WERI-Rb-1 (cell line): Measurements from ENCODE around the gene ACP5.
"Not testable (repeated sequence)": the region's sequence is repeated elsewhere in the genome, so short reads cannot be mapped to it uniquely, and the experiment has no call there.

Experiments
- DNase-seq: peaks from one replicate; pipeline ENCODE4 v3.0.0-alpha.2; 2020
- H3K27ac ChIP-seq: fragments of 250-450 bp; sonication (Bioruptor Pico); 2 replicates; pipeline ENCODE4 v1.5.1; 2020; ENCODE audit warnings: mild to moderate bottlenecking, moderate library complexity
- H3K27me3 ChIP-seq: fragments of 250-450 bp; sonication (Bioruptor Pico); 2 replicates; pipeline ENCODE4 v1.5.1; 2021; ENCODE audit warnings: mild to moderate bottlenecking, low read depth, moderate library complexity; ENCODE audit not compliant: insufficient read depth, severe bottlenecking
- H3K36me3 ChIP-seq: fragments of 250-450 bp; sonication (Bioruptor Pico); 2 replicates; pipeline ENCODE4 v1.5.1; 2020; ENCODE audit warnings: mild to moderate bottlenecking, moderate library complexity
- H3K4me3 ChIP-seq: 2 replicates; pipeline ENCODE4 v1.5.1; 2011; ENCODE audit warnings: low read depth, mild to moderate bottlenecking, control low read depth, low read length
- H3K9me3 ChIP-seq: fragments of 250-450 bp; sonication (Bioruptor Pico); 2 replicates; pipeline ENCODE4 v1.5.1; 2021; ENCODE audit warnings: mild to moderate bottlenecking, moderate library complexity; ENCODE audit not compliant: severe bottlenecking
- CTCF ChIP-seq: IDR thresholded peaks from 2 replicates; pipeline ENCODE4 v1.5.1; 2011; ENCODE audit warnings: low read depth, mild to moderate bottlenecking, control low read depth, inconsistent platforms, low read length

Gene ACP5

GRCh38 chr19:11574689-11575088 is 2.8 kb downstream of the ACP5 start:
- no peaks in the 10 kb centered on the region for H3K27me3 ChIP-seq
- no peak overlapping the region for H3K4me3 ChIP-seq
- H3K36me3 ChIP-seq, result no peaks in the 10 kb centered on the region
- DNase-seq, result no peak
- no peaks in the 10 kb centered on the region for H3K9me3 ChIP-seq
- no peak overlapping the region for H3K27ac ChIP-seq
- no peak for TF ChIP-seq CTCF

- not testable (repeated sequence) for DNase-seq, H3K4me3 ChIP-seq, H3K36me3 ChIP-seq, H3K9me3 ChIP-seq, H3K27me3 ChIP-seq, H3K27ac ChIP-seq
Observed at GRCh38 chr19:11573763-11574162, 3.7 kb downstream of the ACP5 start.

GRCh38 chr19:11573354-11573753 is 4.1 kb downstream of the ACP5 start:
- not testable (repeated sequence) for H3K27me3 ChIP-seq, H3K36me3 ChIP-seq, H3K27ac ChIP-seq, H3K4me3 ChIP-seq, DNase-seq, H3K9me3 ChIP-seq

- Histone ChIP-seq H3K27me3 (no peaks in the 10 kb centered on the region), H3K9me3 (no peaks in the 10 kb centered on the region), H3K27ac (no peak overlapping the region), H3K4me3 (no peak overlapping the region), H3K36me3 (no peaks in the 10 kb centered on the region)
- TF ChIP-seq CTCF, result no peak
- DNase-seq, result no peak
Observed at GRCh38 chr19:11570039-11570462, 7.4 kb downstream of the ACP5 start.

GRCh38 chr19:11566164-11566563 is 11.3 kb downstream of the ACP5 start:
- no peak overlapping the region for H3K4me3 ChIP-seq
- TF ChIP-seq CTCF, result no peak
- H3K27me3 ChIP-seq, result no peaks in the 10 kb centered on the region
- H3K36me3 ChIP-seq, result no peaks in the 10 kb centered on the region
- H3K27ac ChIP-seq, result no peak overlapping the region
- no peaks in the 10 kb centered on the region for H3K9me3 ChIP-seq
- no peak for DNase-seq

GRCh38 chr19:11565649-11565980 is 11.8 kb downstream of the ACP5 start:
- H3K36me3 ChIP-seq, H3K27ac ChIP-seq, H3K4me3 ChIP-seq, H3K27me3 ChIP-seq, H3K9me3 ChIP-seq, DNase-seq: not testable (repeated sequence)

- H3K27me3 ChIP-seq, DNase-seq, H3K27ac ChIP-seq, H3K9me3 ChIP-seq, H3K36me3 ChIP-seq, H3K4me3 ChIP-seq: not testable (repeated sequence)
Observed at GRCh38 chr19:11564082-11564807, 13.2 kb downstream of the ACP5 start.

GRCh38 chr19:11563532-11563931 is 13.9 kb downstream of the ACP5 start:
- DNase-seq, result no peak
- no peak overlapping the region for H3K4me3 ChIP-seq

More at GRCh38 chr19:11563532-11563931, 13.9 kb downstream of the ACP5 start:
- Histone ChIP-seq H3K36me3 (no peaks in the 10 kb centered on the region), H3K9me3 (no peaks in the 10 kb centered on the region), H3K27me3 (no peaks in the 10 kb centered on the region), H3K27ac (no peak overlapping the region)
- no peak for TF ChIP-seq CTCF
